GM18517 (cell line): ENCODE measurements around the gene FCAMR.

Experiments used
- ATAC-seq: cut with Tn5 transposase; IDR thresholded peaks from one replicate; pipeline ENCODE4 v1.9.1; 2021; ENCODE audit warnings: mild to moderate bottlenecking, moderate library complexity; ENCODE audit not compliant: unreplicated experiment

The FCAMR gene

GRCh38 chr1:206960676-206961386, 9.4 kb downstream of the FCAMR start:
- ATAC-seq: no peak

GRCh38 chr1:206958144-206958543, 12.1 kb downstream of the FCAMR start:
- no peak for ATAC-seq

- ATAC-seq: no peak
Observed at GRCh38 chr1:206957639-206958038, 12.6 kb downstream of the FCAMR start.

GRCh38 chr1:206955476-206956451, 14.5 kb downstream of the FCAMR start:
- ATAC-seq: no peak

- ATAC-seq: no peak
Observed at GRCh38 chr1:206954459-206955342, 15.6 kb downstream of the FCAMR start.

GRCh38 chr1:206953626-206954025, 16.6 kb downstream of the FCAMR start:
- no peak for ATAC-seq

- no peak for ATAC-seq
Observed at GRCh38 chr1:206953126-206953525, 17.1 kb downstream of the FCAMR start.

GRCh38 chr1:206952171-206952570, 18.1 kb downstream of the FCAMR start:
- no peak for ATAC-seq

- ATAC-seq: no peak
Observed at GRCh38 chr1:206951318-206952100, 18.8 kb downstream of the FCAMR start.

- ATAC-seq: no peak
Observed at GRCh38 chr1:206949641-206950040, 20.6 kb downstream of the FCAMR start.

- no peak for ATAC-seq
Observed at GRCh38 chr1:206949208-206949607, 21.1 kb downstream of the FCAMR start.

- no peak for ATAC-seq
Observed at GRCh38 chr1:206947255-206947654, 23.0 kb downstream of the FCAMR start.

- no peak for ATAC-seq
Observed at GRCh38 chr1:206946261-206946660, 24.0 kb downstream of the FCAMR start, which contains the start of gene PIGR. Gene PIGR, minus strand, starts transcription at chr1:206946466. Its CDS starts 5,935 bp downstream, at chr1:206940531.

- ATAC-seq: no peak
Observed at GRCh38 chr1:206945779-206946178, 24.5 kb downstream of the FCAMR start.

- ATAC-seq: no peak
Observed at GRCh38 chr1:206944703-206945102, 25.6 kb downstream of the FCAMR start.

GRCh38 chr1:206941766-206942418, 28.4 kb downstream of the FCAMR start:
- ATAC-seq: no peak

GRCh38 chr1:206940588-206940936, 29.7 kb downstream of the FCAMR start:
- ATAC-seq: no peak

- ATAC-seq: no peak
Observed at GRCh38 chr1:206939841-206940587, 30.2 kb downstream of the FCAMR start.

- ATAC-seq: no peak
Observed at GRCh38 chr1:206939131-206939530, 31.1 kb downstream of the FCAMR start.
